ENCODE measurements around the gene NUCB2.

Gene NUCB2

GRCh38 chr11:17350455-17351171 is 74.1 kb downstream of the NUCB2 start:
- TF ChIP-seq CREB1 (IDR thresholded peaks at IDR 0.05; ENCODE audit: low read depth) = no peak
- TF ChIP-seq TEAD4 (IDR thresholded peaks at IDR 0.05) = no peak
- TF ChIP-seq EP300 (IDR thresholded peaks at IDR 0.05; ENCODE audit: borderline replicate concordance) = no peak
- TF ChIP-seq CEBPB (IDR thresholded peaks at IDR 0.05) = no peak
- TF ChIP-seq TCF12 (IDR thresholded peaks at IDR 0.05; ENCODE audit: low read depth) = no peak
- no peak for TF ChIP-seq MAX (IDR thresholded peaks at IDR 0.05)
- TF ChIP-seq TAF1 (IDR thresholded peaks at IDR 0.05; ENCODE audit: low read depth) = no peak
- TF ChIP-seq YY1 (IDR thresholded peaks at IDR 0.05; ENCODE audit: low read depth) = no peak
- no peak for TF ChIP-seq ZBTB7A (IDR thresholded peaks at IDR 0.05; ENCODE audit: low read depth)
- TF ChIP-seq REST (IDR thresholded peaks at IDR 0.05; ENCODE audit: low read depth) = no peak
- no peak for TF ChIP-seq USF1 (IDR thresholded peaks at IDR 0.05)
- TF ChIP-seq EGR1 (IDR thresholded peaks at IDR 0.05) = no peak
- TF ChIP-seq NFIC (IDR thresholded peaks at IDR 0.05) = no peak
- no peak for TF ChIP-seq RAD21 (IDR thresholded peaks at IDR 0.05; ENCODE audit: low read depth)
- no peak for TF ChIP-seq FOXM1 (IDR thresholded peaks at IDR 0.05; ENCODE audit: borderline replicate concordance, low read depth)

- TF ChIP-seq CREB1 (IDR thresholded peaks at IDR 0.05; ENCODE audit: low read depth) (no peak), EP300 (IDR thresholded peaks at IDR 0.05; ENCODE audit: borderline replicate concordance) (no peak), MAX (IDR thresholded peaks at IDR 0.05) (no peak), YY1 (IDR thresholded peaks at IDR 0.05; ENCODE audit: low read depth) (no peak), FOXM1 (IDR thresholded peaks at IDR 0.05; ENCODE audit: borderline replicate concordance, low read depth) (no peak), NFIC (IDR thresholded peaks at IDR 0.05) (no peak), CEBPB (IDR thresholded peaks at IDR 0.05) (no peak), TEAD4 (IDR thresholded peaks at IDR 0.05) (no peak), USF1 (IDR thresholded peaks at IDR 0.05) (no peak), REST (IDR thresholded peaks at IDR 0.05; ENCODE audit: low read depth) (no peak), ZBTB7A (IDR thresholded peaks at IDR 0.05; ENCODE audit: low read depth) (no peak), TCF12 (IDR thresholded peaks at IDR 0.05; ENCODE audit: low read depth) (no peak), TAF1 (IDR thresholded peaks at IDR 0.05; ENCODE audit: low read depth) (no peak)
Observed at GRCh38 chr11:17351172-17351509, 74.6 kb downstream of the NUCB2 start.

- no peak for TF ChIP-seq TAF1 (IDR thresholded peaks at IDR 0.05; ENCODE audit: low read depth)
- TF ChIP-seq CEBPB (IDR thresholded peaks at IDR 0.05) = 0 out of 2 replicates have a peak, but pooled peaks have one; percentile 40
- no peak for TF ChIP-seq ZBTB7A (IDR thresholded peaks at IDR 0.05; ENCODE audit: low read depth)
- peak; percentile 27; the same call in 1 of the 2 replicates for TF ChIP-seq USF1 (IDR thresholded peaks at IDR 0.05)
- TF ChIP-seq YY1 (IDR thresholded peaks at IDR 0.05; ENCODE audit: low read depth) = no peak
- no peak for TF ChIP-seq NFIC (IDR thresholded peaks at IDR 0.05)
- peak; percentile 52; the same call in 1 of the 2 replicates for TF ChIP-seq MAX (IDR thresholded peaks at IDR 0.05)
Observed at GRCh38 chr11:17351510-17352176, 75.1 kb downstream of the NUCB2 start, which contains the start of gene NCR3LG1. NCR3LG1 (plus strand) TSS chr11:17351800; CDS start chr11:17351970, 170 bp downstream.

- peak; percentile 83 for TF ChIP-seq MAX (IDR thresholded peaks at IDR 0.05)
- TF ChIP-seq EP300 (IDR thresholded peaks at IDR 0.05; ENCODE audit: borderline replicate concordance) = no peak
- TF ChIP-seq CEBPB (IDR thresholded peaks at IDR 0.05) = no peak
- 0 out of 2 replicates have a peak, but pooled peaks have one; percentile 17 for TF ChIP-seq TCF12 (IDR thresholded peaks at IDR 0.05; ENCODE audit: low read depth)
- peak; percentile 82 for TF ChIP-seq ZBTB7A (IDR thresholded peaks at IDR 0.05; ENCODE audit: low read depth)
- TF ChIP-seq YY1 (IDR thresholded peaks at IDR 0.05; ENCODE audit: low read depth) = peak; percentile 5; the same call in 1 of the 2 replicates
- no peak for TF ChIP-seq NFIC (IDR thresholded peaks at IDR 0.05)
Observed at GRCh38 chr11:17352950-17353820, 76.6 kb downstream of the NUCB2 start.
